NCI-H2196 treated with DMSO at 0.1 percent for 48 hours (cell line): ENCODE results near the gene SLC12A7.
A peak's percentile ranks its signal among the peaks of the same experiment; 100 is the strongest.

Experiments used
- DNase-seq: peaks from one replicate; lab custom pipeline; 2025; ENCODE audit not compliant: unreplicated experiment; lab: John Stamatoyannopoulos, UW

The SLC12A7 gene

DNA sequence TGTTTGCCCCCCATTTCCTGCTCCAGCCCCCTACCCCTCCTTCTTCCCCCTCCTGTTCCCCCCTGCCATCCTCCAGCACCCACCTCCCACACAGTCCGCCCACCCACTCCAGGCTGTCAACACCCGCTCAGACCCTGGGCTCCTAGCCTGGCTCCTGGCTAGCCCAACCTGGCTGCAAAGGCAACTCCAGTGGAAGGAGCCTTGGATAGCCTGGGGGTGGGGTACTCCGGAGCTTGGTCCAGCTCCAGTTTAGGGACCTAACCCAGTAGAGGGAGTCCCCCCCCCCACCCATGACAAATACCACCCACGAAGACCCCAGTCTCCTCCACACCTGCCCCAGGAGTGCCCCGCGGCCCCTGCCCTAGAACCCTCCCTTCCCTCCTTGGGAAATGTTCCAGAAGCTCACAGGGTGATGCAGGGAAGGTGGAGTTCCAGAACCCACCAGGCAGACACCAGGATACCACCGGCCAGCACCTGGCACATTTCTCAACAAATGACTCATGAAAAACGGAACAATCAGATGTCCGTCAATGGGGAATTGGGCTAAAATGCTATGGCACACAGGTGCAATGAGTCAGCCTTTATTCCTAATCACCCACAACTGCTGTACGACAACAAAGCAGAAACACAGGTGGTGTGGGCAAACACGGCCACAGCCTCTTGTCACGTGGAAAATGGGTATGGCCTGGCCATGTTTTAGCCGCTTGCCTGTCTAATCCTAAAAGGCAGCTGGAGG lies 901 bp upstream of the SLC12A7 start:
- DNase-seq: peak; percentile 67

GRCh38 chr5:1111241-1111726 lies 579 bp downstream of the SLC12A7 start:
- no peak for DNase-seq

DNA sequence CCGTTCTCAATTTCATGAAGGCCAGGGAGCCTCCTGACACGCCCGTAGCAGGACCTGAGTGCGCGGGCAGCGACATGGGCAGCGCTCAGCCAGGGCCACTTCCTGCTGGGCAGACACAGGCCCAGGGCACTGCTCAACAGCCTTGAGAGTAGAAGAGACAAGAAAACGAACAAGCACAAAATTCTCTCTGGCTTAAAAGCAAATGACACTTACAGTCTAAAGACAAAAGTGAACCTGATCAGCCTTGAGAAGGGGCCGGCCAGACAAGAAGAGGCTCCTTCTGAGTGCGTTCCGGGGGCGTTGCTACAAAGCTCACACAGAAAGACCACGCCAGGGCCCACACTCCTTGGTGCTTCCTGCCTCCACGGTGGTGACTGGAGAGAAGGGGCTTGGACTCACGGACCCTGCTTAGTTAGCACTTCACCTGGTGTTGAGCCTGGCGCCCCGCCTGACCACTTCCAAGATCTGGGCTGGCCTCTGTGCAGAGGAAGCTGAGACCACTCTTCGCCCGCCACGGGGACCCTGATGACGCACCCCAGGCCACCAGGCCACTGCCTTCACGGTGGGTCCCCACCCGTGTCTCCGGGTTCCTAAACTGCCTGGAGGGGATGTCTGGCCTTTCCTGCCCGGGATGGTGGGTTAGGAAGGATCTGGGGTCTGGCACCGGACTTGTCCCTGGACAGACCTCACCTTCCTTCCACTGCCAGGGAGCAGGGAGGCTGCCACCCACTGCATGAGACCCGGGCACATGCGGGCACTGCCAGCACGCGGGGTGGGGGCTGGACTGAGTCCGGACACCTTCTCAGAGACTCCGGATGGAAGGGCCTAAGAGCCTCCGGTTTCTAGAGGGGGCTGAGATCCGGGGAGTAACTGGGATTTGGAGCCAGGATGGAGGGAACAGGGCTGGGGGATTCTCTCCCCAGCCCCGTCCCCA lies 1.3 kb downstream of the SLC12A7 start:
- DNase-seq: no peak

DNA sequence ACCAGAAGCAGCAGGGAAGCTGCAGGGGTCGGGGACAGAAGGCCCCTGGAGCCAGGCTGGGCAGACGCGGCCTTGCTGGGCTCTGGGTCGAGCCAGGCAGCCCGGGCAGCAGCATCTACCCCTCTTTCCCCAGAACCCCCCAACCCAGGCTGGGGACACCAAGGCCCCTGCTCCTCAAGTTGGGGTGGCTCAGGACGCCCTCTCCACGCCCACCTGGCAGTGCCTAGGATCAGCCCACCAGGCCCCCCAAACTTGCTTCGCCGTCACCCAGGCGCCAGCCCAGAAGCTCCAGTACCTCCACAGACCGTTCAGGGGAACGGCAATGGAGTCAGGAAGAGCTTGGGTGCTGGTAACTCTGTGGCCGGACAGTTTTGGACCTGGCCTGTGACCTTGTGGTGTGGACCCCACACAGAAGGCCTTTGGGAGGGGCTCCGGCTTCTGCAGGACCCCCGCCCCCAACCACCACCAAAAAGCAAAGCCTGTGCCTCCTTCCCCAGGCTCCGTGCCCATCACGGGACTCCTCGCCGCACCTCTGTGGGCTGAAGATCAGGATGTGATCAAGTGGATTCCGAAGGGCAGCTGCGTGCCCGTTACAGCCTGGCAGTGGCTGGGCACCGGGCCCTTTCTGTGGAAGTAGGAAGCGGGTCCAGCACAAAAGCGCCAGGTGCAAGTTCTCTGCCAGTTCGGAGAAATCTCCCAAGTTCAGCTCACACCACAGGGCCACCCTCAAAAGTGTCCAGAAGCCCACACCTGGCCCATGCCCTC lies 2.1 kb downstream of the SLC12A7 start:
- DNase-seq: no peak

GRCh38 chr5:1108865-1109174 lies 3.0 kb downstream of the SLC12A7 start:
- DNase-seq: no peak

GRCh38 chr5:1108023-1108864 lies 3.6 kb downstream of the SLC12A7 start:
- no peak for DNase-seq

GRCh38 chr5:1107167-1108022 lies 4.5 kb downstream of the SLC12A7 start:
- DNase-seq: no peak

DNA sequence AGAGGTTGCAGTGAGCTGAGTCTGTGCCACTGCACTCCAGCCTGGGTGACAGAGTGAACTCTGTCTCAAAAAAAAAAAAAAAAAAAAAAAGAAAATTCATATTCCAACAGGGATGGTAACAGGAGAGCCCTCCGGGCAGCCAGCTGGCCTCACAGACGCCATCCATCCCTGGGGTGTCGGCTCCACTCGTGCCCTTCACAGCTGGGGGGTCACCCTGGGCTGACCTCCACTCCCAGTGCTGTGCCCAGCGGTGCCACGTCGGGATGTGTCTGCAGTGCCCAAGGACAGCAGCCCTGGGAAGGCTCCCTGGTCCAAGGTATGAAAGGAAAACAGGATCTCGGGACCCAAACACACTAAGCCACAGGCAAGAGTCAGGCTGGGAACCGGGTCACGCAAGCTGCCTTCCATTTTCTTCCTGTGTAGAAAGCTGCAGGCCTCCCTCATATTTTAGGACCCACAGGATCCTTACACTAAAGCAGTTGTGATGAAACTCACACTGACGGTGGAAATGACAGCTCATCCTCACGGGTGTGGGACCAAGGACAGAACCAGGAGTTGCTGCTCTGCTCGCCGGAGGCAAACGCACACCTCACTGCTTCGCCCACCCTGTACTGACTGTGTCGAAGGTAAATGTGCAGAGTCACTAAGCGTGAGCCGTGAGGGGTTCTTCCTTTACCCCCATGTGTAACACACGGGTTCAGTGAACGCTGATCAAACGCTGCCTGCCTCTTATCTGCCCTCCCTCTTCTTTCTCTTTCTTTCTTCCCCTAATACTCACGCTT lies 5.3 kb downstream of the SLC12A7 start:
- DNase-seq: no peak

- no peak for DNase-seq
Observed at GRCh38 chr5:1105350-1106265, 6.3 kb downstream of the SLC12A7 start.

- DNase-seq: no peak
Observed at GRCh38 chr5:1104327-1105006, 7.4 kb downstream of the SLC12A7 start.

- peak; percentile 78 for DNase-seq
Observed at GRCh38 chr5:1103505-1104326, 8.1 kb downstream of the SLC12A7 start.

- no peak for DNase-seq
Observed at GRCh38 chr5:1103093-1103492, 8.8 kb downstream of the SLC12A7 start.

- no peak for DNase-seq
Observed at GRCh38 chr5:1101961-1102713, 9.7 kb downstream of the SLC12A7 start.

DNA sequence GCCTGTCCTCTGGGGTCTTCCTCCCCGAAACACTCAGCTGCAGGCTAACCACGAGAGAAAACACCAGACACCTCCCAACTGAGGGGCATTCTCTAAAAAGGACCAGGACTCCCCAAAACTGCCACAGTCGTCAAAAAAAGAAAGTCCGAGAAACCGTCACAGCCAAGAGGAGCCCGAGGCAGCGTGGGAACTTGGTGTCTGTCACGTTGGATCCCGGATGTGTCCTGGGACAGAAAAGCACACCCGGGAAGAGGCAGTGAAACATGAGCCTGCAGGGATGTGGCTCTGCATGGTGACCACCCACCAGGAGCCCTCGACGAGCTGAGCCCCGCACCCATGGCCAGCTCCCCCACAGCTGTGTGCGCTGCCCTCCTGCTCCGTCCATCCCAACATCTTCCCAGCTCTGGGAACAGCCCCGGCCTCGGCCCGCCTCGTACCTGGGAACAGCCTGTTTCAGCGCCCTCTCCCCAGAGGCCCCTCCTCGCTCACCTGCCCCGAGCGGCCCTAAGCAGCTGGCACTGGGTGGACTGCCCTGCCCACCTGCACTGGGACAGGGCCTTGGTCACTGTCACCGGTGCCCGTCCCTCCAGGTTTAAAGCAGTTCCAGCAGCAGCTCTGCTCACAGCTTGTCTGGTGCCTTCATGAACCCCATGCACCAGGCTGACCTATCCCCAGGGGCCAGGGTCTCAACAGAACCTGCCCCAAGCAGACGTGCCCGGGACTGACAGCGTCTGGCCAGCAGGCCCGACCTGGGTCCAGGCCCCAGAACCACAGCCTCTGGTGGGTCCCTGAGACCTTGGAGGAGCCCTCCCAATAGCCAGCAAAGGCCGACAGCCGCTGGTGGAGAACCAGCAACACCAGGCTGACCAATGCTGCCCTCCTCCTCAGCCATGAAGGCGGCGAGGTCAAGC lies 10.9 kb downstream of the SLC12A7 start:
- DNase-seq: no peak
